HG03439 (cell line): ENCODE measurements around the gene ZMYM2.
"Not testable (repeated sequence)": the region's sequence is repeated elsewhere in the genome, so short reads cannot be mapped to it uniquely, and the experiment has no call there.

Experiments used
- ATAC-seq: cut with Tn5 transposase; IDR thresholded peaks from one replicate; pipeline ENCODE4 v1.9.1; 2021; ENCODE audit warnings: mild to moderate bottlenecking, moderate library complexity; ENCODE audit not compliant: unreplicated experiment

The ZMYM2 gene

DNA sequence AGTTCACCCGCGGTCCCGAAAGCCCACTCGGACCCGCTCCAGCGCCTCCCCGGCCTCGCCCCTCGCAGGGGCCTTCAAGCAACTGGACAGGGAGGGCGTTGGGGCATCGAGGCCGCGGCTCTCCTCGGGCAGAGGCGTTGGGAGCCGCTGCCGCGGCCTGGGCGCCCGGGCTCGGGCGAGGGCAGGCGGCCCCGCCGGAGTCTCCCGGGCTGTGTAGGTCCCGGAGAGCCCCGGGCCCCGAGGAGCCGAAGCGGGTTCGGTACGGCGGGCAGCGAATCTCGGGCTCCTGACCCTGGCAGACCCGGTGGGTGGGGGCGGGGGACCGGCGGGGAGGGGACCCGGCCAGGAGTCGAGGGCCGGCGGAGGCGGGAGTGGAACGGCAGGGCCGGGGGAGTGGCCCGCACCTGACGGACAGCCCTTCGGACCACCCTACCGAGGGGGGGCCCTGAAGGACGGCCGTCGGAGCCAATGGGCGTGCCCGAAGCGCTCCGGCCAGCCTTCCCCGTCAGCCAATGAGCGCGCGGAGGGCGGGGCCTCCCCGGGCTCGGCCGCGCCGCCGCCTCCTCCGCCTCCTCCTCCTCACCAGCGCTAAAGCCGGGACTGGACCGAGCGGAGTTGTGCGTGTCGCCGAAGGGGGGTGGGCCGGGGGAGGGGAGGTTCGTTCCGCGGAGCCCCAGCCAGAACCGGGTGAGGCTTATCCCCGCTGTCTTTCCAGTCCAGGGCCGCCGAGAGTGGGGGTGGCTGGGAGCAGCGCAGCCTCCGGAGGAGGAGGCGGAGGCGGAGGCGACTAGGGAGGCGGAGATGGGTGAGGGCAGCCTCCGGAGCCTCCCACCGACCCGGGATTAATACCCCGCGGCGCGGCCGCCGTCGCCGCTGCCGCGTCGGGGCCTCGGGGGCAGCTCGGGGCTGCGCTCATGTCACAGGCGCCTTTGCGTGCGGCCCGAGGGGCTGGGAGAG lies at the start of gene ZMYM2:
Gene ZMYM2, plus strand, starts transcription at position 573 of the 957 bp plus-strand sequence. CDS start 34,346 bp downstream, outside the sequence.
- ATAC-seq = peak; percentile 78

DNA sequence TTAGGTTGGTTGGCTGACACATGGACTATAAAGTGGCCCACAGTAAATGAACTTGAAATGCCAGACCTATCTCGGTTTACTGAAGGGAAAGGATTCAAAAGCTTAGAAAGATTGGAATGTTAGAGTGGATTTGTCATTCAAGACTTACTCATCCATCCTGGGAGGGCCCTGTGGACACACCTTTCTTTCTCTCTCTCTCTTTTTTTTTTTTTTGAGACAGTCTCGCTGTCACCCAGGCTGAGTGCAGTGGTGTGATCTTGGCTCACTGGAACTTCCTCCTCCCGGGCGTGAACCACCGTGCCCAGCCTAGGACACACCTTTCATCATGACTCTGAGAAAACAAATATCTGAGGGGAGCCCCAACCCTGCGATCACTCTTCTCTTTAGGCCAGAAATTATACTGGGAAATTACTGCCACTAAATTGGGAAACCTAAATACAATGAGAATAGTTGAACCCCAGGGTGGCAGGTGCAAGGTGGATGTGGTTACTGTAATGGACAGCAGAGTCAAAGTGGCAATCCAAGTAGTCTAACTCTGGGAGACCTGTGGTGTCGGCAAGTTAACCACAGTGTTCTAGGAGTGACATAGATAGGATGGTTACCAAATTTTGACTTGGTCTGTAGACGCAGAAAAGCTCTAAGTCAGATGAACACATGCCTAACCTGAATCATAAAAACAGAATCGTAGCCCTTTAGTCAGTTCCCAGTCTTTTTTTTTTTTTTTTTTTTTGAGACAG lies 48.0 kb upstream of the ZMYM2 start:
- no peak for ATAC-seq

DNA sequence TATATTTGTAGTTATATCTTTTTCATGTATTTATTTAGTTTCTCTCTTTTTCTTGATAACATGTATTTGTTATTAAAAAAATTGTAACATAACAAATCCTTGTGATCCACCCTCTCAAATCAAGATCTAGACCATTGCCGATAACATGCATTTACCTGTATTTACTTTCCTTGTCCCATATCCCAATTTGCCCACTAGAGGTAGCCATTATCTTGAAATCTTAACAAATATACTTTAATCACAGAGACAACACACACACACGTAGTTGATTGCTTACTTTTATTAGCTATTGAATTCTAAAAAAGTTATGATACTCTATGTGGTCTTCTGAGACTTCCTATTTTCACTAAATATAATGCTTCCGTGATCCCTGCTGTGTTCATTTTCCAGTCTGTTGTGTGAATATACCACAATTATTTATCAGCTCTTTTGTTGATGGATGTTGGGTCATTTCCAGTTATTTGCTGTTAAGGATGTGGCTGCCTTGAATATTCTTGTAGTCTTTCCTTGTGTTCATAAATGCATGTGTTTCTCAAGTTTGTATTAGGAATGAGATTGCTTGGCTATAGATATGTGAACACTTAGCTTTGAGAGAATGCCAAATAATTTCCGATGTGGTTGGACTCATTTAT lies 31.3 kb upstream of the ZMYM2 start:
- no peak for ATAC-seq

DNA sequence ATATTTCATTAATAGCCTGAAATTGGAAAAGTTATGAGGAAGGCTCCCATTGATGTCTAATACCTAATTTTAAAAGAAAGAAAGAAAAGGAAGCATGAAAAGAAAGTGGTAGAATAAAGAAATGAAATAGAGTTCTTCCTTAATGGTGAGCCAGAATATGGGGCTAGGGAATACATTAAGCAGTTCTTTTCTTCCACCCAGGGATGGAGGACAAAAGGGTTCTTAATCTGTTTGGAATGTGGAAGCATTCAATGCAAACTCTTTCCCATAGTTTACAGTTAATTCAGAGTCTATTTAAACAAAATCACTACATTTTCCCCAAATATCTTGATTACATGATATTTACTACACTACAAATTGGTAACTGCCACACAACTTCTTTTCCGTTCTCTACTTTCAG lies 18.4 kb upstream of the ZMYM2 start:
- no peak for ATAC-seq

DNA sequence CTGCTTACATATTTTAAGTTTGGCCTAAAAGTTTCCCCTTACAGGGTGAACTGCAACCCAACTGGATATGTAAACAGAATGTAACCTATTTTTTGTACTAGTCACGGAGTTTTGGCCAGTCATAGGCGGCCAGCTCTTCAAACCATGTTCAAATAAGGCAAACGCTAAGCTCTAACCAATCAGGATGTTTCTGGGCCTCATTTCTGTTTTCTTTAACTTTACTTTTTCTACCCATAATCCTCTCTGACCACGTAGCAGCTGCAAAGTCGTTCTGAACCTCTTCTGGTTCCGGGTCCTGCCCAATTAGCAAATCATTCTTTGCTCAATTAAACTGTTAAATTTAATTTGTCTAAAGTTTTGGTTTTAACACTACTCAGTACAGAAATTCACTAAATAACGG lies 8.2 kb upstream of the ZMYM2 start:
- ATAC-seq = no peak

GRCh38 chr13:19952850-19953249 lies 5.7 kb upstream of the ZMYM2 start:
- ATAC-seq = no peak

- no peak for ATAC-seq
Measured at GRCh38 chr13:19955873-19956559, 2.5 kb upstream of the ZMYM2 start.

GRCh38 chr13:19957320-19958154 lies 990 bp upstream of the ZMYM2 start:
- peak; percentile 22 for ATAC-seq

GRCh38 chr13:19959141-19959830 lies 759 bp downstream of the ZMYM2 start:
- ATAC-seq = no peak

DNA sequence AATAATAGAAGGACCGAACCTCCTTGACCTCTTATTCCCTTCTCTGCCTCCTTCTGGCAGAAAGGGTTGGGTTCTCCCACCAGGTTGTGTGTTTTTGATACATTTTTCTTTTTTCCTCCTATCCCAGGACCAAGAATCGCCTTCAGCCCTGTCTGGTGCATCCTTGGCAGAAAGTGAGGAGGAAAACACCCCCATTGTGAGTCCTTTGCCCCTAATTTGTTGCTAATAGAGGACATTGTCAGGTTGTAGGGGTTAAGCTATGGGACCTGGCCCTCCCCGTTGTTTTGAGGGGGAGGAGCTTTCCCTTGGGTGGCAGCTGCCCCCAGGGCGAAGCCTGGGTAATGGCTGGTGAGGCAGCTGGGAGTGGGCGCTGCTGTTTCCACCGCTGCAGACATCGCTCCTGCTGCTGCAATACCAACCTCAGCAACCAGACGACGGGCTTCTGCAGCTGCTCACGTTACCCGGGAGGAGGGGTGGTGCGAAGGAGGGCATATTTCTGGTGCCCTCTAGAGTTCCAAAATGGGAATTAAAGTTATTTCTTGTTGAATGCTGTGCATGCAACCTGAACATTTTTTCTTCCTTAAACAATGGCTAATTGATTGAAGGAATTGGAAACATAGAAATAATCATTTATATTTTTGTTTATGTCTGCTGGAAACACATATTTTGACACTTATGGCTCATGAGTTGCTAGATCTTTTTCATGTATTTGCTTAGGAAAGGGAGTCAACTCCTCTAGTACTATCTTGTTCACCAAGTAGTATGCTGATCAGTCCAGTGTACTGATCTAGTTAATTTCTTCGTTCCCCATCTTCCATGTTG lies 1.5 kb downstream of the ZMYM2 start:
- peak; percentile 41 for ATAC-seq

DNA sequence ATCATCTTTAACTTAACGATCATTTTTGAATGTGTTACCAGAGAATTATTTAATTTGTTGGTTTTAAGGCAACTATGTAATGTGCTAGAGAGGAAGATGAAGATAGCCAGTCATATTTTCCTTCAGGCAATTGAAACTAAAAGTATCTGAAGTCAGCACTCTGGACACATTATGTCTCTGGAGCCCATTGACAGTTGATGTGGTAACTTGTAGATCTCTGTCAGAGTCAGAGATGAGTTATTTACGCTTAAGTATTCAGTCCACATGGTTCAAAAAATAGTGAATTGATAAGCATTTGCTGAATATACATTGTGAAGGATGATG lies 2.1 kb downstream of the ZMYM2 start:
- ATAC-seq = no peak

DNA sequence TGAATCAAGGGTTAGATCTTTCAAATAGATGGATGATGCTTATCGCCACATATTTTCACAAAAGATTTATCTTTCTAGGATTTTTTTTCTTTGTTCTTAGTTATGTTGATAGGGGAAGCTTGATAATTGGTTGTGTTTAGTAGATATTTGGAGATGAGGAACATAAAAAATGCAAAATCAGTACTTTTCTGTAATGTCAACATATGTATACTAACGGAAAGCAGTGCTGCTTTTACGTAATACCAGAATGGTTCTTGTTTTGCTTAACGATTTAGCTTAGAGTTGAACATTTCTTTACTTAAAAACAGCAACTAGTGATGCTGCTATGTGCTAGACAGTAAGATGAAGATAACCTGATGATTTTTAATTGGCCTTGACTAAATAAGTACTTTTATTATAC lies 3.0 kb downstream of the ZMYM2 start:
- no peak for ATAC-seq

- ATAC-seq = no peak
Measured at GRCh38 chr13:19961924-19962323, 3.4 kb downstream of the ZMYM2 start.

GRCh38 chr13:19962894-19963293 lies 4.4 kb downstream of the ZMYM2 start:
- no peak for ATAC-seq

DNA sequence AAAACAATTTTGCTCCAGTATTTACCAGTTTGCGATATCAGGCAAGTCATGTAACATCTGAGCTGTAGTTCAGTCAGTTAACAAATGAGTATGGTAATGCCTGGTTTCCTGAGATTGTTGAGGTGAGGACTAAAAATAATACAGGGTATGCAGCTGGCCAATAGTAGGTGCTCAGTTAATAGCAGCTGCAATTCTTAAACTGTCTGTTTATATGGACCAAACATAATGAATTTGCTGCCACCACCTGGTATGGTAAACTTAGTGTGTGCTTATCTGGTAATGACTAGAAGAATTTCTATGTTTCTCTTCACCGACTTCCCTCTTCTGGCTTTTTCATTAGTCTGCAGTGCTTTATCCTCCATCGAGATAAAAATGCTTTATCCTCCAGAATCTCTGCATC lies 9.1 kb downstream of the ZMYM2 start:
- no peak for ATAC-seq

GRCh38 chr13:19974498-19975009 lies 16.0 kb downstream of the ZMYM2 start:
- ATAC-seq = not testable (repeated sequence)

GRCh38 chr13:19978831-19979437 lies 20.4 kb downstream of the ZMYM2 start:
- ATAC-seq = no peak

- no peak for ATAC-seq
Measured at GRCh38 chr13:19981685-19982238, 23.2 kb downstream of the ZMYM2 start.
